H1 (cell line): ENCODE measurements around the gene HSDL2. TPM values are rescaled to one million over a fixed set of nuclear protein-coding genes. Genes with fewer than 3 reads are reported as not detected.

Experiments used
- CTCF ChIA-PET: fragments of 300-600 bp; sonication (Branson Sonifier 250); formaldehyde crosslinking; loops from one replicate; lab custom pipeline; 2021; ENCODE audit not compliant: partially characterized antibody; lab: Charles Lee
- POLR2A ChIA-PET: fragments of 300-600 bp; sonication (Branson Sonifier 250); formaldehyde crosslinking; loops from one replicate; lab custom pipeline; 2021; ENCODE audit warnings: inconsistent platforms; ENCODE audit not compliant: partially characterized antibody; lab: Charles Lee
- DNase-seq, 2 experiments: peaks; one replicate each; pipeline versions ENCODE4 v3.0.0 to v3.0.0-alpha.2; 2010 to 2022; ENCODE audit warnings: low spot score in 2 of 2, low read depth in 1 of 2, mixed read lengths in 1 of 2
- FAIRE-seq: peaks from 2 replicates; lab custom pipeline; 2011; peaks lifted over from hg19 to GRCh38; lab: Jason Lieb, UNC
- H2AFZ ChIP-seq: 2 replicates; pipeline ENCODE4 v1.8.1; 2012; ENCODE audit warnings: low read length, inconsistent platforms
- H2AK5ac ChIP-seq: 2 replicates; pipeline ENCODE4 v1.6.1; 2013; ENCODE audit warnings: low read depth, low read length
- H2BK120ac ChIP-seq: replicated peaks from 2 replicates; pipeline ENCODE3; 2013; ENCODE audit warnings: low read depth, low read length, inconsistent platforms
- H2BK12ac ChIP-seq: 2 replicates; pipeline ENCODE4 v1.6.1; 2013; ENCODE audit warnings: low read depth, low read length
- H2BK15ac ChIP-seq: 2 replicates; pipeline ENCODE4 v1.6.1; 2013; ENCODE audit warnings: low read length
- H2BK20ac ChIP-seq: 2 replicates; pipeline ENCODE4 v1.6.1; 2013; ENCODE audit warnings: low read length
- H2BK5ac ChIP-seq: 2 replicates; pipeline ENCODE4 v1.6.1; 2013; ENCODE audit warnings: low read depth, low read length
- H3K14ac ChIP-seq: 2 replicates; pipeline ENCODE4 v1.6.1; 2013; ENCODE audit warnings: inconsistent platforms; ENCODE audit not compliant: insufficient read length
- H3K18ac ChIP-seq: 2 replicates; pipeline ENCODE4 v1.6.1; 2013; ENCODE audit warnings: low read length; ENCODE audit errors: extremely low read depth
- H3K23ac ChIP-seq: 2 replicates; pipeline ENCODE4 v1.6.1; 2013; ENCODE audit warnings: inconsistent platforms; ENCODE audit not compliant: insufficient read length
- H3K23me2 ChIP-seq: 2 replicates; pipeline ENCODE4 v1.6.1; 2013; ENCODE audit warnings: low read depth, low read length
- H3K27ac ChIP-seq: 2 replicates; pipeline ENCODE4 v1.6.1; 2011; ENCODE audit warnings: low read depth, low read length, inconsistent platforms
- H3K27me3 ChIP-seq, 4 experiments: replicated peaks in 1 of 4; 1 replicate in 1 of 4; 2 replicates in 3 of 4; pipeline versions ENCODE4 v1.6.1 to v1.8.1; 2011 to 2013; ENCODE audit warnings: low read length in 3 of 4, mild to moderate bottlenecking in 3 of 4, inconsistent platforms in 2 of 4, mixed read lengths in 2 of 4, moderate library complexity in 1 of 4; ENCODE audit not compliant: control insufficient read depth in 3 of 4, insufficient read depth in 3 of 4; ENCODE audit errors: extremely low read depth in 1 of 4
- H3K36me3 ChIP-seq, 4 experiments: 2 replicates each; pipeline versions ENCODE4 v1.6.1 to v1.8.1; 2011 to 2013; ENCODE audit warnings: mild to moderate bottlenecking in 4 of 4, low read length in 3 of 4, moderate library complexity in 2 of 4, control low read depth in 1 of 4, inconsistent platforms in 1 of 4; ENCODE audit not compliant: insufficient read depth in 4 of 4, control insufficient read depth in 2 of 4
- H3K4ac ChIP-seq: replicated peaks from 2 replicates; pipeline ENCODE3; 2013; ENCODE audit warnings: low read length, low read depth, mixed read lengths, inconsistent platforms; ENCODE audit not compliant: insufficient read length
- H3K4me1 ChIP-seq, 4 experiments: replicated peaks in 1 of 4; 1 replicate in 1 of 4; 2 replicates in 3 of 4; pipeline versions ENCODE4 v1.6.1 to v1.8.1; 2011 to 2013; ENCODE audit warnings: low read length in 3 of 4, inconsistent platforms in 2 of 4, mixed read lengths in 1 of 4; ENCODE audit not compliant: insufficient read depth in 4 of 4, control insufficient read depth in 3 of 4
- H3K4me2 ChIP-seq, 2 experiments: 2 replicates each; pipeline versions ENCODE4 v1.6.1 to v1.8.1; 2011 to 2013; ENCODE audit warnings: low read depth in 2 of 2, low read length in 2 of 2, control low read depth in 1 of 2, inconsistent platforms in 1 of 2, mild to moderate bottlenecking in 1 of 2; ENCODE audit not compliant: insufficient read depth in 1 of 2
- H3K4me3 ChIP-seq, 4 experiments: fragments of 200-600, 300-600 bp in 1 of 4; sonication (generic), shearing (Covaris generic), sonication (Bioruptor Twin) in 1 of 4; 2 replicates each; pipeline versions ENCODE4 v1.5.1 to v1.8.1; 2011 to 2016; ENCODE audit warnings: low read length in 4 of 4, low read depth in 3 of 4, control low read depth in 2 of 4, inconsistent platforms in 2 of 4, mild to moderate bottlenecking in 2 of 4, mixed read lengths in 1 of 4, moderate library complexity in 1 of 4; ENCODE audit not compliant: insufficient read depth in 2 of 4; ENCODE audit errors: extremely low read depth in 1 of 4
- H3K56ac ChIP-seq: replicated peaks from 2 replicates; pipeline ENCODE3; 2013; ENCODE audit warnings: low read depth, mild to moderate bottlenecking, mixed read lengths, low read length, inconsistent platforms; ENCODE audit not compliant: insufficient read length
- H3K79me1 ChIP-seq: 2 replicates; pipeline ENCODE4 v1.6.1; 2013; ENCODE audit warnings: low read depth, low read length, control low read depth
- H3K79me2 ChIP-seq, 2 experiments: 2 replicates each; pipeline versions ENCODE4 v1.6.1 to v1.8.1; 2012 to 2013; ENCODE audit warnings: low read length in 2 of 2, mild to moderate bottlenecking in 2 of 2, inconsistent platforms in 1 of 2; ENCODE audit not compliant: insufficient read depth in 2 of 2, control insufficient read depth in 1 of 2
- H3K9ac ChIP-seq, 4 experiments: replicated peaks in 1 of 4; 1 replicate in 1 of 4; 2 replicates in 3 of 4; pipeline versions ENCODE4 v1.6.1 to v1.8.1; 2011 to 2013; ENCODE audit warnings: low read depth in 3 of 4, low read length in 3 of 4, control low read depth in 2 of 4, mild to moderate bottlenecking in 2 of 4, moderate library complexity in 2 of 4, inconsistent platforms in 1 of 4; ENCODE audit errors: extremely low read depth in 1 of 4
- H3K9me3 ChIP-seq, 2 experiments: 2 replicates each; pipeline versions ENCODE4 v1.6.1 to v1.8.1; 2012 to 2013; ENCODE audit warnings: mild to moderate bottlenecking in 2 of 2, moderate library complexity in 2 of 2, control low read depth in 1 of 2, inconsistent platforms in 1 of 2, low read depth in 1 of 2, low read length in 1 of 2, mixed read lengths in 1 of 2; ENCODE audit not compliant: insufficient read depth in 2 of 2
- H4K20me1 ChIP-seq, 2 experiments: replicated peaks in 1 of 2; 2 replicates each; pipeline versions ENCODE3 to v1.8.1; 2011 to 2013; ENCODE audit warnings: inconsistent platforms in 2 of 2, low read length in 2 of 2, mild to moderate bottlenecking in 1 of 2; ENCODE audit not compliant: insufficient read depth in 2 of 2, control insufficient read depth in 1 of 2
- H4K5ac ChIP-seq: 2 replicates; pipeline ENCODE4 v1.6.1; 2013; ENCODE audit warnings: low read length, low read depth, mixed read lengths, inconsistent platforms; ENCODE audit not compliant: insufficient read length
- H4K8ac ChIP-seq: 2 replicates; pipeline ENCODE4 v1.8.0; 2013; ENCODE audit warnings: mild to moderate bottlenecking, moderate library complexity, low read length, inconsistent platforms; ENCODE audit not compliant: insufficient read depth; ENCODE audit errors: extremely low read depth
- H4K91ac ChIP-seq: replicated peaks from 2 replicates; pipeline ENCODE3; 2013; ENCODE audit warnings: low read length, mixed read lengths, inconsistent platforms; ENCODE audit not compliant: insufficient read length
- BRCA1 ChIP-seq: IDR thresholded peaks from 2 replicates; pipeline ENCODE4 v1.6.1; 2012; ENCODE audit warnings: low read depth, low read length, improper control_type of control experiment
- EZH2 ChIP-seq: fragments of 200-600 bp; sonication (generic); IDR thresholded peaks from 2 replicates; pipeline ENCODE4 v1.7.1; 2012; ENCODE audit warnings: low read depth, mild to moderate bottlenecking, moderate library complexity, low read length, inconsistent platforms; ENCODE audit not compliant: severe bottlenecking
- GTF2F1 ChIP-seq: IDR thresholded peaks from 2 replicates; pipeline ENCODE4 v1.6.1; 2012; ENCODE audit warnings: low read depth, low read length, improper control_type of control experiment, borderline replicate concordance
- HDAC2 ChIP-seq, 2 experiments: fragments of 300-600 bp in 1 of 2; sonication (generic) in 1 of 2; IDR thresholded peaks; 2 replicates each; pipeline ENCODE4 v1.6.1; 2011 to 2012; ENCODE audit warnings: low read depth in 2 of 2, low read length in 2 of 2, mild to moderate bottlenecking in 2 of 2, moderate library complexity in 2 of 2, borderline replicate concordance in 1 of 2, inconsistent platforms in 1 of 2
- KDM1A ChIP-seq: fragments of 200-600, 300-600 bp; sonication (generic); IDR thresholded peaks from 2 replicates; pipeline ENCODE4 v1.7.1; 2016; ENCODE audit warnings: mild to moderate bottlenecking, low read length, borderline replicate concordance
- RFX5 ChIP-seq: IDR thresholded peaks from 2 replicates; pipeline ENCODE4 v1.6.1; 2011; ENCODE audit warnings: low read depth, low read length, improper control_type of control experiment, borderline replicate concordance
- SIRT6 ChIP-seq: IDR thresholded peaks from one replicate; pipeline ENCODE4 v1.7.1; 2012; ENCODE audit warnings: low read length, inconsistent platforms
- SIX5 ChIP-seq: IDR thresholded peaks from 2 replicates; pipeline ENCODE4 v1.6.1; 2011; ENCODE audit warnings: mild to moderate bottlenecking, low read depth, low read length
- WGBS, 2 experiments: shearing (Covaris generic) in 1 of 2; methylation state at CpG; one replicate each; pipeline versions ENCODE4 v1.1.6 to v1.1.7; 2013 to 2015; ENCODE audit warnings: low lambda C conversion rate in 2 of 2, mixed read lengths in 2 of 2, inconsistent platforms in 1 of 2, low coverage in 1 of 2, missing lambda C conversion rate in 1 of 2; ENCODE audit not compliant: insufficient replicate concordance in 2 of 2, insufficient coverage in 1 of 2, insufficient read length in 1 of 2; ENCODE audit errors: extremely low coverage in 1 of 2, missing lambda C conversion rate in 1 of 2; 5-methylcytosine and 5-hydroxymethylcytosine counted together
- polyA plus RNA-seq, 7 experiments: library from polyadenylated mRNA; depleted of rRNA in 3 of 7; stranded (reverse) in 5 of 7; unstranded in 2 of 7; fragments of >200 nt in 5 of 7; fragments of 200-250 nt in 2 of 7; gene quantifications; 1 replicate in 5 of 7; 2 replicates in 1 of 7; 4 replicates in 1 of 7; pipeline versions ENCODE4 v1.2.1 to v1.2.3, GENCODE V29; 2011 to 2013; ENCODE audit warnings: missing spikeins in 2 of 7, mixed read lengths in 2 of 7
- total RNA-seq: library from RNA; stranded (reverse); fragmentation: NEBNext Ultra II Directional; extraction: Animal tissue kit (Norgen Biotek cat#: 25700); gene quantifications from 2 replicates; pipeline ENCODE4 v1.2.1, GENCODE V29; 2021

Gene HSDL2
- total and polyA plus RNA-seq, 2 of the 8 experiments (the other 6 are each of a cell fraction or from before 2014, with no cell fraction given): 6.6 to 15.4 TPM

- no peak overlapping the region for H2BK15ac ChIP-seq
- TF ChIP-seq RFX5 (no peak), EZH2 (no peak), HDAC2 (IDR thresholded peaks at IDR 0.05; ENCODE audit: borderline replicate concordance in 1 of 2, low read depth in 2 of 2, low read length in 2 of 2) (no peak), SIX5 (no peak), GTF2F1 (no peak), KDM1A (no peak), SIRT6 (no peak), BRCA1 (no peak)
- TF ChIP-seq, all 59 proteins: peak for 0
- Histone ChIP-seq H2BK120ac (no peak overlapping the region), H2BK12ac (no peak overlapping the region), H3K23ac (no peak overlapping the region), H2BK20ac (no peak overlapping the region), H3K23me2 (peaks cover 5% of the 10 kb centered on the region), H2AK5ac (no peak overlapping the region), H3K4me3 (peak overlapping the region; percentile 88 to 93 (median 90); a peak in 7 of 8 replicates), H3K27me3 (no peaks in the 10 kb centered on the region), H3K27ac (no peak overlapping the region), H4K8ac (no peak overlapping the region), H3K79me1 (no peaks in the 10 kb centered on the region; the same call in 1 of the 2 replicates), H3K4me2 (peak overlapping the region; percentile 77 to 81), H3K56ac (no peak overlapping the region), H4K20me1 (no peaks in the 10 kb centered on the region), H3K9ac (peak overlapping the region in 1 of 4 experiments; percentile 53; a peak in 1 of 7 replicates), H4K91ac (no peak overlapping the region), H2AFZ (no peak overlapping the region), H3K4me1 (no peaks in the 10 kb centered on the region; a peak in 3 of 7 replicates), H3K9me3 (no peaks in the 10 kb centered on the region), H2BK5ac (no peak overlapping the region), H3K36me3 (no peaks in the 10 kb centered on the region), H4K5ac (no peak overlapping the region), H3K14ac (no peak overlapping the region), H3K18ac (no peak overlapping the region), H3K79me2 (peaks cover 0 to 13% of the 10 kb centered on the region in 2 experiments; a peak in 2 of 4 replicates), H3K4ac (no peak overlapping the region)
- ChIA-PET POLR2A (interaction anchor here (1.3 to 1.6 kb wide), 2 partner anchors 8 to 31 kb away, joined by 4 to 5 read pairs; no protein-coding TSS in a partner anchor), CTCF (no interaction called here)
- FAIRE-seq (no peak), DNase-seq (no peak)
- 81% methylated on average over 7 of the region's 7 CpGs; no CpG with 5 or more reads in 1 of the 2 experiments for whole genome bisulfite sequencing, 2 experiments
Measured at GRCh38 chr9:112380825-112381221, 915 bp downstream of the HSDL2 start.
